Mucosa of descending colon (tissue), 3 donors: ENCODE data around the gene ZNF608. TPM values are rescaled to one million over a fixed set of nuclear protein-coding genes. Genes with fewer than 3 reads are reported as not detected.

Experiments used
- ATAC-seq: fragments of 200-7000 bp; cut with Tn5 transposase; one replicate; pipeline ENCODE4 v1.9.1; 2020; ENCODE audit warnings: mild to moderate bottlenecking, moderate library complexity
- DNase-seq, 3 donors: peaks; one replicate each; pipeline ENCODE4 v3.0.0-alpha.2; 2020
- H3K36me3 ChIP-seq: fragments of 200-600 bp; one replicate; pipeline ENCODE4 v1.8.0; 2021; ENCODE audit warnings: low read depth, mild to moderate bottlenecking
- H3K4me1 ChIP-seq: fragments of 200-600 bp; one replicate; pipeline ENCODE4 v1.8.0; 2021; ENCODE audit warnings: low read depth, mild to moderate bottlenecking
- H3K4me3 ChIP-seq: fragments of 200-600 bp; one replicate; pipeline ENCODE4 v1.8.0; 2021; ENCODE audit warnings: mild to moderate bottlenecking
- H3K9me3 ChIP-seq: fragments of 200-600 bp; one replicate; pipeline ENCODE4 v1.8.0; 2021; ENCODE audit warnings: mild to moderate bottlenecking
- intact Hi-C, 2 donors: fragments of 100-400 bp; cut with DNase I in 1 of 2; cut with micrococcal nuclease in 1 of 2; formaldehyde crosslinking; loops; one replicate each; pipeline versions ENCODE4 v1.11.0 to v1.11.1; 2022; cut with DNase I, micrococcal nuclease
- total RNA-seq, 3 donors: library from RNA; stranded (reverse); fragmentation: NEBNext Ultra II Directional in 2 of 3; extraction: Animal tissue kit (Norgen Biotek cat#: 25700) in 2 of 3; gene quantifications; one replicate each; pipeline versions ENCODE4 v1.2.1 to v1.2.4, GENCODE V29; 2021 to 2023
- TF ChIP-seq, protein P1 (sequence below): fragments of 200-600 bp; IDR thresholded peaks from one replicate; pipeline ENCODE4 v1.8.0; 2022; ENCODE audit warnings: antibody characterized with exemption, mild to moderate bottlenecking
- donor health status: DM: no; HTN: no; CAD: no; lungs with moderate emphysema.
- donor health status: DM: no; HTN: no; CAD: no.
- donor health status: DM: no; HTN: yes; CAD: no.

The ZNF608 gene
- total RNA-seq, 3 donors from 2014 or later, result 19.7 to 32.3 (median 27.2) TPM

DNA sequence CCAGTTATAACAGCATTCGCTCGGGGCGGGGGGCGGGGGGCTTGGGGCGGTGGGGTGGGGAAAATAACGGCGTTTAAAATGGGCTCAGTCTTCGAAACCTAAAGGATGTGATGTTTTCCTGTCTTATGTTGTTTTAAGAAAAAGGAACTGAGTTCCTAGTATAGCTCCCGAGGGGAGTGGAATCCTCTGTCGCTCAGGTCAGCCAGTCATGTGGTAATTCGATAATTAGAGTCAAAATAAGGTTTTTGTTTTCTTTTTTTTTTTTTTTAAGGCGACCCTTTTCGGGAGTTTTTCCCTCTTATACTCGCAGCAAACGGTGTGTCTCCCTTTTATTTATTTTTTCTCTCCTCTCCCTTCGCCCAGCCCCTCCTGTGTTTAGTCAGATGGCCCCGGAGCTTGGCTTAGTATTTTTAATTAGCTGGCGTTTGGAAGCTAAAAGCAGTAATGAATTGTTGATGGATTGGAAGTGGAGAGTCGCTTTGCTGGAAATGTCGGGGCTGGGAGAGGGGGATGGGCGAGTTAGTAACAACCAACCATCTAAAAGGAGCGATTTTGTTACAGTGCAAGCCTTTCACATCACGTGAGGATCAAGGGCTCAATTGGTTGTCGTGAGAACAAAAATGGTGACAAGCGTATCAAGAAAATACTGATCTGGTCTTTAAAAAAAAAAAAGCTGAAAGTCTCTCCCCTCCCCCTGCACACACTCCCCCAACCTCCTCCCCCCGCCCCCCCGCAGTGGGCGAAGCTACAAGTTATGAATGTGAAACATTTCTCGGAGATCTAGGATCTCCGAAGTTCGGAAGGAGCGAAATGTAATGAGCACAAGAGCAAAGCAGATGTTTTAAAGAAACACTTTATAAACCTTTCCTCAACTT is 714 bp upstream of the ZNF608 start:
- TF ChIP-seq, protein P1, sequence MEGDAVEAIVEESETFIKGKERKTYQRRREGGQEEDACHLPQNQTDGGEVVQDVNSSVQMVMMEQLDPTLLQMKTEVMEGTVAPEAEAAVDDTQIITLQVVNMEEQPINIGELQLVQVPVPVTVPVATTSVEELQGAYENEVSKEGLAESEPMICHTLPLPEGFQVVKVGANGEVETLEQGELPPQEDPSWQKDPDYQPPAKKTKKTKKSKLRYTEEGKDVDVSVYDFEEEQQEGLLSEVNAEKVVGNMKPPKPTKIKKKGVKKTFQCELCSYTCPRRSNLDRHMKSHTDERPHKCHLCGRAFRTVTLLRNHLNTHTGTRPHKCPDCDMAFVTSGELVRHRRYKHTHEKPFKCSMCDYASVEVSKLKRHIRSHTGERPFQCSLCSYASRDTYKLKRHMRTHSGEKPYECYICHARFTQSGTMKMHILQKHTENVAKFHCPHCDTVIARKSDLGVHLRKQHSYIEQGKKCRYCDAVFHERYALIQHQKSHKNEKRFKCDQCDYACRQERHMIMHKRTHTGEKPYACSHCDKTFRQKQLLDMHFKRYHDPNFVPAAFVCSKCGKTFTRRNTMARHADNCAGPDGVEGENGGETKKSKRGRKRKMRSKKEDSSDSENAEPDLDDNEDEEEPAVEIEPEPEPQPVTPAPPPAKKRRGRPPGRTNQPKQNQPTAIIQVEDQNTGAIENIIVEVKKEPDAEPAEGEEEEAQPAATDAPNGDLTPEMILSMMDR, result no peak
- H3K36me3 ChIP-seq, result no peaks in the 10 kb centered on the region
- H3K4me3 ChIP-seq, result peak overlapping the region; percentile 18
- DNase-seq, result peak; percentile 72 to 88 (median 76)
- intact Hi-C loops, result loop anchor here (2.0 to 10.0 kb wide), 4 partner anchors 52 to 278 kb away; no protein-coding TSS in a partner anchor
- ATAC-seq, result peak; percentile 44
- H3K4me1 ChIP-seq, result peaks cover 16% of the 10 kb centered on the region
- no peaks in the 10 kb centered on the region for H3K9me3 ChIP-seq

DNA sequence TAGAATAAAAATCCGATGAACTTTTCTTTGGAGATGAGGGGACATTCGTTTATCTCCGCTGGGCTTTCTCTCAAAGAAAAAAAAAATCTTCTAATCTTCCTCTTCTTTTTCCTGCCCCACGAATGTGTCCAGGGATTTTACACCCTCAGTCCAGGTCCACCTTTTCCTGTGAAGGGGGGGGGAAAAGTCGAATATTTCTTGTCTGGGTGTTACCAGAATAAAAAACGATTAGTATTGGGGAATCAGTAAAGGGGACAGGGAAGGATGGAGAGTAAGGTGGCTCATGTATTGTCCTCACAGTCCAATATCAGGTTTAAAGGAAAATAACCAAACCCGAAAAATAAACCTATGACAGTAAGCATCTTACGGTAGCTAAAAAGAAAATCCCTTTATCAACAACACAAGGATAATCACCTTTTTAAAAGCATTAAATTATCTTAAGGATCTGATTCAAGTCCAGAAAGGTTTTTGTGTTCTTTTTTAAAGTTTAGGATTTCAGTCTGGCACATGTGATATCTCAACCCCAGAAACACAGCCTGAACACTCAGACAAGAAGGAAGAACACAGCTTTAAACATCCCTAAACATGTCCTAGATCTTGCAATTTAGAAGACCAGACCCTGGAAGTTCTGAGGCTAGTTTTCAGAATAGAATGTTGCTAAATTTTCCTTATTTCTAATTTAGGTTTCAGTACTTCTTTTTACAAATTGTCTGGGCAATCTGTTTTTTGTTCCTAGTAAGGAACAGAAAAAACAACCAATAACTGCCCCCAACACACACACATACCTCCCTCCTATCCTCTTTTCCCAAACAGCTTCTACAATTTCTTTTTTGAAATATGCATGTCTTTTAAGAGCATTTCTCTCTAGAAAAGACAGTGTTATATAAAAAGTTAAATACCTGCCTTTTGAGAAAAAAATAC is 1.2 kb downstream of the ZNF608 start:
- Histone ChIP-seq H3K9me3 (no peaks in the 10 kb centered on the region), H3K4me3 (no peak overlapping the region), H3K36me3 (no peaks in the 10 kb centered on the region), H3K4me1 (peaks cover 27% of the 10 kb centered on the region)
- DNase-seq, result no peak
- no peak for ATAC-seq
- intact Hi-C loops, result loop anchor here (10.0 kb wide), 3 partner anchors 50 to 280 kb away; no protein-coding TSS in a partner anchor
- TF ChIP-seq, protein P1, result no peak

DNA sequence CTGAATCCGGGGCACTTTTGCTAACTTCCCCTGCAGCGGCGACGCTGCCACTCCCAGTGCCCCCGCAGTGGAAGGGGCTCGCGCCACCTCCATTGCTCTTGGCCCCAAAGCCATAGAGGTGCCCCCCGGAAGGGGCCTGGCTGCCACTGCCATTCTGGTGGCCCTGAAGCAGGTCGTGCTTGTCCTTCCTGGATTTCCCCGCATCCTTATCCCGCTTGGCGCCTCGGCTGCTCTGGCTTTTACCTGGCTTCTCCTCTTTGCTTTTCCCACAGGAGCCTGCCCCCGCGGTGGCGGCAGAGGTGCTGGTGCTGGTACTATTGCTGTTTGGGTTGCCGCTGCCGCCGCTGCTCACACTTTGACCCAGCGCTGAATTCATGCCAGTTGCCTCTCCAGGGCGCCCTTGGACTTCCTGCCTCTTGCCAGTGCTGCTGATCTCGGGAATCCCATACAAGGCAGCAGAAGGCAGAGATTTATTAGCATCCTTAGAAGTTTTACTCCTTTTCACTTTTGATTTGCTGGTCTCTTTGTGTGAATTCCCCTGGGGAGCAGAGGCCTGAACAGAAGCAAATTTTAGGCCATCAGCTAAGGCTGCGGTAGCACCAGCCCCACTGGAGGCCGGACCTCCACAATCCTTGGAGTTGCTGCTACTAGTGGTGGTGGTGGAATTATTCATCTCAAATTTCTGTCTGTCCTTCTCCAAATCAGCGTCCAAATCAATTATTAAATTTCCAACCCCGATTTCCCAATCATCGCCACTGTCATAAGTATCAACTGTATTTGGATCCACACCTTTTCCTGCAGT is 2.1 kb downstream of the ZNF608 start:
- peaks cover 32% of the 10 kb centered on the region for H3K4me1 ChIP-seq
- intact Hi-C loops, result loop anchor here (5.0 to 10.0 kb wide), 4 partner anchors 42 to 280 kb away; no protein-coding TSS in a partner anchor
- TF ChIP-seq, protein P1, result no peak
- H3K9me3 ChIP-seq, result no peaks in the 10 kb centered on the region
- peak overlapping the region; percentile 33 for H3K4me3 ChIP-seq
- ATAC-seq, result peak; percentile 42
- DNase-seq, result peak; percentile 76 to 80 (median 77)
- no peaks in the 10 kb centered on the region for H3K36me3 ChIP-seq

DNA sequence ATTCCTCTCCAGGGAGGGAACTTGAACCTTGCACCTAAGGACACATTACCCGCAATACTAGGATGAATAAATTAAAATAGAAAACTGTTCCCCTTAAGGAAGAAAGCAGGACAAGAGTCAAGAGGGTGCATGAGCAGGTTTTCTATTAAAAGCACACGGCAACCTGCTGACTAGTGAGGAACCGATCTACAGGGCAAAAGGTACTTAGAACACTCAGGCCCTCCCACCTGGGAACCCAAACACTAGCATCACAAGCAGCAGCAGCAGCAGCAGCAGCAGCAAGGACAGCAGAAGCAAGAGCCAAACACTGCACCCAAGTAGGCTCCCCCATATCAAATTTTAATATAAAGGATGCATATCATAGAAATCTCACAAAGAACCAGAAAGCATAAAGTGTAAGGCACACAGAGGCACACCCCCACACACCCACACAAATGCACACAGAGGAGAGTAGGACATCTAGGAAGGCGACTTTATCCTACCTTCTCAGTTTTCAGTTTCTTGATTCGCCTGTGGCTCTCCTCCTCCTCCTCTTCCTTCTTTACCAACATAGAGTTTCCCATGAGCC is 2.8 kb downstream of the ZNF608 start:
- Histone ChIP-seq H3K4me1 (peaks cover 38% of the 10 kb centered on the region), H3K9me3 (no peaks in the 10 kb centered on the region), H3K4me3 (peak overlapping the region; percentile 33), H3K36me3 (no peaks in the 10 kb centered on the region)
- TF ChIP-seq, protein P1, result no peak
- intact Hi-C loops, result loop anchor here (5.0 to 10.0 kb wide), 4 partner anchors 41 to 281 kb away; no protein-coding TSS in a partner anchor
- DNase-seq, result peak in 2 of 3 donors; percentile 48 to 51
- ATAC-seq, result peak; percentile 44
